Activated CD8-positive, alpha-beta T cell treated with anti-CD3 and anti-CD28 coated beads for 36 hours (primary cell): ENCODE data around the gene CYP3A4. TPM values are rescaled to one million over a fixed set of nuclear protein-coding genes. Genes with fewer than 3 reads are reported as not detected.
"Not testable (repeated sequence)": the region's sequence is repeated elsewhere in the genome, so short reads cannot be mapped to it uniquely, and the experiment has no call there.

Experiments
- ATAC-seq: fragments of 200-7000 bp; cut with Tn5 transposase; one replicate; pipeline ENCODE4 v1.10.0; 2021; ENCODE audit warnings: mild to moderate bottlenecking, moderate library complexity
- CTCF ChIA-PET: fragments of 350-600 bp; sonication (Branson Sonifier 250); formaldehyde crosslinking; loops from one replicate; lab custom pipeline; 2021; ENCODE audit warnings: antibody characterized with exemption; lab: Charles Lee
- POLR2A ChIA-PET: fragments of 350-600 bp; sonication (Branson Sonifier 250); formaldehyde crosslinking; loops from one replicate; lab custom pipeline; 2021; ENCODE audit warnings: antibody characterized with exemption; lab: Charles Lee
- DNase-seq: peaks from one replicate; pipeline ENCODE4 v3.0.0-alpha.2; 2020
- H3K27ac Mint-ChIP-seq: one replicate; pipeline ENCODE4 v1.8.0; 2021; ENCODE audit warnings: mild to moderate bottlenecking, mixed read lengths
- H3K27me3 Mint-ChIP-seq: one replicate; pipeline ENCODE4 v1.8.0; 2021; ENCODE audit warnings: mixed read lengths
- H3K36me3 Mint-ChIP-seq: one replicate; pipeline ENCODE4 v1.8.0; 2021; ENCODE audit warnings: low read depth, mixed read lengths
- H3K4me1 Mint-ChIP-seq: one replicate; pipeline ENCODE4 v1.8.0; 2021; ENCODE audit warnings: low read depth, mixed read lengths
- H3K4me3 Mint-ChIP-seq: one replicate; pipeline ENCODE4 v1.8.0; 2021; ENCODE audit warnings: mild to moderate bottlenecking, moderate library complexity, mixed read lengths
- H3K9me3 Mint-ChIP-seq: one replicate; pipeline ENCODE4 v1.8.0; 2021; ENCODE audit warnings: mixed read lengths
- intact Hi-C: fragments of 100-400 bp; cut with micrococcal nuclease; formaldehyde crosslinking; loops from one replicate; pipeline ENCODE4 v1.10.0; 2022
- total RNA-seq, 2 experiments: library from RNA; stranded (reverse); gene quantifications; one replicate each; pipeline ENCODE4 v1.2.3, GENCODE V29; 2021
- TF ChIP-seq, protein P1 (sequence below): fragments of 200-600 bp; IDR thresholded peaks from one replicate; pipeline ENCODE4 v1.8.0; 2022; ENCODE audit warnings: antibody characterized with exemption, mild to moderate bottlenecking

The CYP3A4 gene
- total RNA-seq, 2 experiments from 2014 or later = not detected

DNA sequence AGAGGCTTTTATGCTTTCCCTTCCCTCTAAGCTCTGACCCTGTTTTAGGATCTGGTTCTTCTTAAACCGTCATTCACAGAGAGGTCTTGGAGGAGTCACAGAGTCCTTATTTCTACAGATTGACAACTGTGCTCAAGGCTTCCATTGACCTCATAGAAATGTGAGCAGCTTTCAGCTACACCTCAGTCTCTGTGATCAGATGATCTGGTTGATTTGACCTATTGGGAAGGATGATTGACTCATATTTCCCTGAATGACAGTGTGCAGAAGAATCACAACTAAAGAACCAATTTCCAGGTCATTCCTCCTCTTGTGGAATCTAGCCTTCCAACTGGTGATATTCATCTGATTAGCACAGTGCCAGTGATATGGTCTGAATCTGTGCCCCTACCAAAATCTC, 3.4 kb downstream of the CYP3A4 start:
- ATAC-seq (no peak), DNase-seq (no peak)
- peaks cover 1% of the 10 kb centered on the region for H3K4me1 Mint-ChIP-seq
- no peak overlapping the region for H3K27ac Mint-ChIP-seq
- CTCF ChIA-PET = no interaction called here
- peaks cover 18% of the 10 kb centered on the region for H3K27me3 Mint-ChIP-seq
- no peak overlapping the region for H3K4me3 Mint-ChIP-seq
- POLR2A ChIA-PET = no interaction called here
- TF ChIP-seq, protein P1, sequence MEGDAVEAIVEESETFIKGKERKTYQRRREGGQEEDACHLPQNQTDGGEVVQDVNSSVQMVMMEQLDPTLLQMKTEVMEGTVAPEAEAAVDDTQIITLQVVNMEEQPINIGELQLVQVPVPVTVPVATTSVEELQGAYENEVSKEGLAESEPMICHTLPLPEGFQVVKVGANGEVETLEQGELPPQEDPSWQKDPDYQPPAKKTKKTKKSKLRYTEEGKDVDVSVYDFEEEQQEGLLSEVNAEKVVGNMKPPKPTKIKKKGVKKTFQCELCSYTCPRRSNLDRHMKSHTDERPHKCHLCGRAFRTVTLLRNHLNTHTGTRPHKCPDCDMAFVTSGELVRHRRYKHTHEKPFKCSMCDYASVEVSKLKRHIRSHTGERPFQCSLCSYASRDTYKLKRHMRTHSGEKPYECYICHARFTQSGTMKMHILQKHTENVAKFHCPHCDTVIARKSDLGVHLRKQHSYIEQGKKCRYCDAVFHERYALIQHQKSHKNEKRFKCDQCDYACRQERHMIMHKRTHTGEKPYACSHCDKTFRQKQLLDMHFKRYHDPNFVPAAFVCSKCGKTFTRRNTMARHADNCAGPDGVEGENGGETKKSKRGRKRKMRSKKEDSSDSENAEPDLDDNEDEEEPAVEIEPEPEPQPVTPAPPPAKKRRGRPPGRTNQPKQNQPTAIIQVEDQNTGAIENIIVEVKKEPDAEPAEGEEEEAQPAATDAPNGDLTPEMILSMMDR = no peak
- intact Hi-C loops = no loop called here
- H3K9me3 Mint-ChIP-seq = no peaks in the 10 kb centered on the region
- H3K36me3 Mint-ChIP-seq = no peaks in the 10 kb centered on the region

DNA sequence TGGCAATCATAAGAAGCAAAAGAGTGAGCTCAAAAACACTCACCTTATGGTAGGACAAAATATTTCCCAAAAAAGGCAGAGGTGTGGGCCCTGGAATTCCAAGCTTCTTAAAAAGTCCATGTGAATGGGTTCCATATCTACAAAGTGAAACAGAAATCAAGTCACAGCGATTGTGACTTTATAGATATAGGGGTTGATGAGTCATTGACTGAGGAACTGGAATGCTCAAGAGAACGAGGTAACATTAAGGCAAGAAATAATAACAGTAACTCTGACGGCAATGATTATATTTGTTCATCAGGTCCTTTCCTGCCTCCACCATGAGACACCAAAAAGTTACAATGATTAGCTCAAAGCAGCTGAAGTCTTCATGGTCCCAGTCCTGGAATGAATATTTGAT, 4.0 kb downstream of the CYP3A4 start:
- TF ChIP-seq, protein P1 = no peak
- H3K36me3 Mint-ChIP-seq = no peaks in the 10 kb centered on the region
- H3K4me3 Mint-ChIP-seq = no peak overlapping the region
- ChIA-PET CTCF (no interaction called here), POLR2A (interaction anchor here (0.7 kb wide), 1 partner anchor 42 kb away, joined by 3 read pairs; no protein-coding TSS in a partner anchor)
- H3K9me3 Mint-ChIP-seq = no peaks in the 10 kb centered on the region
- H3K4me1 Mint-ChIP-seq = peaks cover 1% of the 10 kb centered on the region
- DNase-seq = no peak
- peaks cover 23% of the 10 kb centered on the region for H3K27me3 Mint-ChIP-seq
- intact Hi-C loops = no loop called here
- H3K27ac Mint-ChIP-seq = no peak overlapping the region
- ATAC-seq = no peak

DNA sequence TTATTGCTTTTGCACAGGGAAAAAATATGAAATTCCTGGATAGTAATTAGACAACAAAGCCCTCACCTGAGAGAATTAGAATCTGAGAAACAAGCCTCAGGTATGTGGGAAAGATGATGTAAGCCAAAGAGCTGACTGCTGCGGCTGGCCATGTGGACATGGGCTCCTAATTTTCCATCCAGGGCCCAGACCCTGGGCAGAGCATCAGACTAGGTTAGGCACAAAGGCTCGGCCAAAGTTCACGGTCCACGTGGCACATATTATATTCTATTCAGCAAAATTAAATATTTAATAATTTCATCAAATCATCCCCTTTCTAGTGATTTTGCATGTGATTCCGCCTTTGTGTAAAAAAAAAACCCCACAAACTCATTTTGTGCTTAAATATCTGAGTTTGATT, 5.1 kb downstream of the CYP3A4 start:
- H3K36me3 Mint-ChIP-seq = no peaks in the 10 kb centered on the region
- ChIA-PET POLR2A (interaction anchor here (1.5 kb wide), 1 partner anchor 10 kb away, joined by 3 read pairs; no protein-coding TSS in a partner anchor), CTCF (no interaction called here)
- TF ChIP-seq, protein P1 = no peak
- no peaks in the 10 kb centered on the region for H3K9me3 Mint-ChIP-seq
- peaks cover 27% of the 10 kb centered on the region for H3K27me3 Mint-ChIP-seq
- H3K4me1 Mint-ChIP-seq = peaks cover 1% of the 10 kb centered on the region
- DNase-seq (no peak), ATAC-seq (no peak)
- H3K27ac Mint-ChIP-seq = no peak overlapping the region
- intact Hi-C loops = no loop called here
- no peak overlapping the region for H3K4me3 Mint-ChIP-seq

DNA sequence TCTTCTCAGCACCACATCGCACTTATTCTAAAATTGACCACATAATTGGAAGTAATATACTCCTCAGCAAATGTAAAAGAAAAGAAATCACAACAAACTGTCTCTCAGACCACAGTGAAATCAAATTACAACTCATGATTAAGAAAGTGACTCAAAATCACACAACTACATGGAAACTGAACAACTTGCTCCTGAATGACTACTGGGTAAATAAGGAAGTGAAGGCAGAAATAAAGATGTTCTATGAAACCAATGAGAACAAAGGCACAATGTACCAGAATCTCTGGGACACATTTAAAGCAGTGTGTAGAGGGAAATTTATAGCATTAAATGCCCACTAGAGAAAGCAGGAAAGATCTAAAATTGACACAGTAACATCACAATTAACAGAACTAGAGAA, 10.6 kb downstream of the CYP3A4 start:
- ATAC-seq, H3K4me1 Mint-ChIP-seq, H3K36me3 Mint-ChIP-seq, intact Hi-C loops, H3K9me3 Mint-ChIP-seq, DNase-seq, H3K27ac Mint-ChIP-seq, H3K4me3 Mint-ChIP-seq: not testable (repeated sequence)
- ChIA-PET CTCF (interaction anchor here (0.9 to 1.6 kb wide), 2 partner anchors 9 to 33 kb away, joined by 3 to 4 read pairs; no protein-coding TSS in a partner anchor), POLR2A (interaction anchor here (0.7 to 1.1 kb wide), 2 partner anchors 15 to 141 kb away, joined by 3 read pairs; no protein-coding TSS in a partner anchor)
- peaks cover 57% of the 10 kb centered on the region for H3K27me3 Mint-ChIP-seq

DNA sequence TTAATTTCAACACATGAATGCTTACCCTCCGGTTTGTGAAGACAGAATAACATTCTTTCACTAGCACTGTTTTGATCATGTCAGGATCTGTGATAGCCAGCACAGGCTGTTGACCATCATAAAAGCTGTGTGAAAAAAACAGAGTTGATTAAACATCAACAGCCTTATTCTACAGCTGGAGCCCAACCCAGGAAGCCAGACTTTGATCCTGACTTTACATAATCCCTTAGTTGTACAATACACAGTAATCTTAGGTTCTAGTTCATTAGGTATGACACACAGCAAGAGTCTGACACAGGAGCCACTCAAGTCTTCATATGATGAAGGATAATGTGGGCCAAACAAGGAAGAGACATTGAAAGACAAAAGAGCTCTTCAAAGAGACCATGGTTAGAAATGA, 11.4 kb downstream of the CYP3A4 start:
- no peak overlapping the region for H3K27ac Mint-ChIP-seq

DNA sequence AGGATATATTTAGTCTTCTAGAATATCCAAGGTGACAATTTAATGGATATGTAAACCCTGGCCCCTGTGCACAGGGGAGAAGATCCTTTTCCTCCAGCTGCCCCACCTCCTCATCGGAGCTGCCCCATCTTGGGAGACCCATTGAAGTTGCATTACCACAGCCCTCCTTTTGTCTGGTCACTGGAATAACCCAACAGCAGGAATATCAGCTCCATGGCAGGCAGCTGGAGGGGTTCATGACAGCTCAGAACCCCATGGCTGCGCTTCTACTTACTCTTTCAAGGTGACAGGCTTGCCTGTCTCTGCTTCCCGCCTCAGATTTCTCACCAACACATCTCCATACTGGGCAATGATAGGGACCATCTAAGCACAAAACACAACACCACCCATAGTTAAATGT, 14.5 kb downstream of the CYP3A4 start:
- H3K9me3 Mint-ChIP-seq, POLR2A ChIA-PET, CTCF ChIA-PET, intact Hi-C loops, H3K4me3 Mint-ChIP-seq, ATAC-seq, DNase-seq, H3K36me3 Mint-ChIP-seq, H3K27ac Mint-ChIP-seq: not testable (repeated sequence)
- Mint-ChIP-seq H3K4me1 (peaks cover 18% of the 10 kb centered on the region), H3K27me3 (peaks cover 37% of the 10 kb centered on the region)

More for the DNA sequence above, 11.4 kb downstream of the CYP3A4 start:
- Mint-ChIP-seq H3K36me3 (no peaks in the 10 kb centered on the region), H3K4me3 (no peak overlapping the region), H3K4me1 (peaks cover 15% of the 10 kb centered on the region), H3K27me3 (peaks cover 57% of the 10 kb centered on the region), H3K9me3 (peaks cover 3% of the 10 kb centered on the region)
- ChIA-PET CTCF (interaction anchor here (0.9 to 1.6 kb wide), 2 partner anchors 8 to 33 kb away, joined by 3 to 4 read pairs; no protein-coding TSS in a partner anchor), POLR2A (no interaction called here)
- DNase-seq (no peak), ATAC-seq (no peak)
- TF ChIP-seq, protein P1 = no peak
- intact Hi-C loops = no loop called here
